HG03066 (cell line): Measurements from ENCODE around the gene TBC1D30.
"Not testable (repeated sequence)": the region's sequence is repeated elsewhere in the genome, so short reads cannot be mapped to it uniquely, and the experiment has no call there.

Experiments
- ATAC-seq: cut with Tn5 transposase; IDR thresholded peaks from one replicate; pipeline ENCODE4 v1.9.1; 2021; ENCODE audit warnings: low read depth; ENCODE audit not compliant: unreplicated experiment

The TBC1D30 gene, protein sequence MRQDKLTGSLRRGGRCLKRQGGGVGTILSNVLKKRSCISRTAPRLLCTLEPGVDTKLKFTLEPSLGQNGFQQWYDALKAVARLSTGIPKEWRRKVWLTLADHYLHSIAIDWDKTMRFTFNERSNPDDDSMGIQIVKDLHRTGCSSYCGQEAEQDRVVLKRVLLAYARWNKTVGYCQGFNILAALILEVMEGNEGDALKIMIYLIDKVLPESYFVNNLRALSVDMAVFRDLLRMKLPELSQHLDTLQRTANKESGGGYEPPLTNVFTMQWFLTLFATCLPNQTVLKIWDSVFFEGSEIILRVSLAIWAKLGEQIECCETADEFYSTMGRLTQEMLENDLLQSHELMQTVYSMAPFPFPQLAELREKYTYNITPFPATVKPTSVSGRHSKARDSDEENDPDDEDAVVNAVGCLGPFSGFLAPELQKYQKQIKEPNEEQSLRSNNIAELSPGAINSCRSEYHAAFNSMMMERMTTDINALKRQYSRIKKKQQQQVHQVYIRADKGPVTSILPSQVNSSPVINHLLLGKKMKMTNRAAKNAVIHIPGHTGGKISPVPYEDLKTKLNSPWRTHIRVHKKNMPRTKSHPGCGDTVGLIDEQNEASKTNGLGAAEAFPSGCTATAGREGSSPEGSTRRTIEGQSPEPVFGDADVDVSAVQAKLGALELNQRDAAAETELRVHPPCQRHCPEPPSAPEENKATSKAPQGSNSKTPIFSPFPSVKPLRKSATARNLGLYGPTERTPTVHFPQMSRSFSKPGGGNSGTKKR

DNA sequence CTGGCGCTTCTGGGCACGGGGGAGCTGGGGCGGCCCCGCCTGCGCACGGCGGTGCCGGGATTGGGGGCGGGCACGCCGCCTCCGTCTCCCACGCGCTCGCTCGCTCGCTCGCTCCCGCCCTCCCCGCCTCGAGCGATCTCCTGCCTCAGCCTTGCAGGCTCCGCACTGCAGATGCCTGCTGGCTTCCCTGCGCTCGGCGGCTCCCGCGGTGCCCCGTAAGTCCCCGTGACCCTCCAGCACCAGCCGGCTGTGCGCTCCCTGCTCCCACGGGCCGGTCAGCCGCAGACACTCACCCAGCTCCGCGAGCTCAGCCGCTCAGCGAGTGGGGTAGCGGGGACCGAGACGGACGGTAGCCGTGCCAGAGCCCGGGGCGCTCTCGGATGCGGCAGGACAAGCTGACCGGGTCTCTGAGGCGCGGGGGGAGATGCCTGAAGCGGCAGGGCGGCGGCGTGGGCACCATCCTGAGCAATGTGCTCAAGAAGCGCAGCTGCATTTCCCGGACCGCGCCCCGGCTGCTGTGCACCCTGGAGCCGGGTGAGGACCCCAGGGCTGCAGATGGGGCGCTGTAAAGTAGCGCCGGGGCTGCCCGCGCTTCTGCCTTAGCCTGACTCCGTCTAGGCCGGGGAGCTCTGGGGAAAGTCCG is at the start of gene TBC1D30:
Gene TBC1D30 (plus strand): TSS at position 148 of the 643 bp plus-strand sequence. CDS start 233 bp downstream, at position 381.
- peak; percentile 58 for ATAC-seq

DNA sequence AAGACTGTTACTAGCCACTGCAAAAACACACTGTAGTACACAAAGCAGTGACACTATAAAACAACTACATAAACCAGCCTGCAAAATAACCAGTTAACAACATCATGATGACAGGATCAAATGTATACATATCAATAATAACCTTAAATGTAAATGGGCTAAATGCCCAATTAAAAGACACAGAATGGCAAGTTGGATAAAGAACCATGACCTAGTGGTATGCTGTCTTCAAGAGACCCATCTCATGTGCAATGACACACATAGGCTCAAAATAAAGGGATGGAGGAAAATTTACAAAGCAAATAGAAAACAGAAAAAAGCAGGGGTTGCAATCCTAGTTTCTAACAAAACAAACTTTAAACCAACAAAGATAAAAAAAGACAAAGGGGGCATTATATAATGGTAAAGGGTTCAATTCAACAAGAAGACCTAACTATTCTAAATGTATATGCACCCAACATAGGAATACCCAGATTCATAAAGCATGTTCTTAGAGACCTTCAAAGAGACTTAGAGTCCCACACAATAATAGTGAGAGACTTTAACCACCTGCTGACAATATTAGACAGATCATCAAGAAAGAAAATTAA is 49.2 kb upstream of the TBC1D30 start:
- not testable (repeated sequence) for ATAC-seq

DNA sequence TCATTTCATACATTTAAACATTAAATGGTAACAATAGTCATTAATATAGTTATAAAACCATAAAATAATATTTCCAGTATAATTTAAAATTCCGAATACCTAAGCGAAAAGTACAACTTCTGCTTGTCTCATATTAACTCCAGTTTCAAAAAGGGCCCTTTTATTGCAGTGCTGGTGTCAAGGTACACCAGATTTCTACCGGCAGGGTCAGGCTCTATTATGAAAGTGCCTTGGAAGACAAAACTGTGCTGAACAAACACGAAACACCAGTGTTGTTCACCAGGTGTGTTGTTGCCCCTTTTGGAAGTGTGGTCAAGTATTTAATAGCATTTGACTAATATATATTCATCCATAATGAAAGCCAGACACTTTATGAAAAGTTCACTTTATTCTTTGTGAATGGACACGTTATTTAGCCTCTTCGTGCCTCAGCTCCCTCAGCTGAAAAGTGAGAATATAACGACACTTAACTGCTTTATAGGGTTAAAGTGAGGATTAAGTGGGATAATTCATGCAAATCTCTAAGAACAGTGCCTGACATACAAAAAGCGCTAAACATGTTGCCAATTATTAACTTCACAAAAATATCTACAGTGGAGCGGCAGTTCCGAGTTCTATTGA is 45.0 kb upstream of the TBC1D30 start:
- ATAC-seq, result no peak

DNA sequence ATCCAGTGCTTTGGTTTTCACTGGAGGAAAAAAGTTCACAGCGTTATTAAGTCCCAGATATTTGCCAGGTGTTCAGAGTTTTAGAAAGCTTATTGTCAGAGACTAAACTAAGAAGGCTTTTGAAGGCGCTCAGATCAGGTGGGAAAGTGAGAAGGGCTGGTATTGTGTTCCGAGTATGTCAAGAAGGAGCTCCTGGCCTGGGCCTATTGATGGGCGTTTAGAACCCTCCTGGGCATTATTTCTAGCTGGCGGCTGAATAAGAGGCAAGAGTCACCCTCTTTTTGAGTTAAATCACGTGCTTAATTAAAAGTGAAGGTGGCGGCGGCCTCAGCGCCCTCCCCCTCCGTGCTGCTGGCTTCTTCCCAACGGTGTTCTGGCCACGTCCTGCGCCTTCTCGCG is 44.3 kb upstream of the TBC1D30 start:
- ATAC-seq, result peak; percentile 16

DNA sequence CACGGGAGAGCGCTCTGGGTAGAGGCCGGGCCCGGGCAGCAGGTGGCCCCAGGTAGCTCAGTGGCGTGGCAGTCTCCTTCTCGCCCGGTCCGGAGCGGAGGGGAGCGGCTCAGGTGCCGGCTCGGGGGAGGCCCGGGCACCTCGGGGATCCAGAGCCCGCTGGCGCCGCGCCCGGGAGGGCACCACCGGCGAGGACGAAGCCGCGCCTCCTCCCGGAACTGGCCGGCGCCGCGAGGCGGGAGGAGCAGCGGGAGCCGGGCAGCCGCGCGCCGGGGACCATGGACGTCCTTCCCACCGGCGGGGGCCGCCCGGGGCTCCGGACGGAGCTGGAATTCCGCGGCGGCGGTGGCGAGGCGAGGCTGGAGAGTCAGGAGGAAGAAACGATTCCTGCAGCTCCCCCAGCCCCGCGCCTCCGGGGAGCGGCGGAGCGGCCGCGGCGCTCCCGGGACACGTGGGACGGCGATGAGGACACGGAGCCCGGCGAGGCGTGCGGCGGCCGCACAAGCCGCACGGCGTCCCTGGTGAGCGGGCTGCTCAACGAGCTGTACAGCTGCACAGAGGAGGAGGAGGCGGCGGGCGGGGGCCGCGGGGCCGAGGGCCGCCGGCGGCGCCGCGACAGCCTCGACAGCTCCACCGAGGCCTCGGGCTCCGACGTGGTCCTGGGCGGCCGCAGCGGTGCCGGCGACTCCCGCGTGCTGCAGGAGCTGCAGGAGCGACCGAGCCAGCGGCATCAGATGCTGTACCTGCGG is 43.7 kb upstream of the TBC1D30 start:
- peak; percentile 51 for ATAC-seq

DNA sequence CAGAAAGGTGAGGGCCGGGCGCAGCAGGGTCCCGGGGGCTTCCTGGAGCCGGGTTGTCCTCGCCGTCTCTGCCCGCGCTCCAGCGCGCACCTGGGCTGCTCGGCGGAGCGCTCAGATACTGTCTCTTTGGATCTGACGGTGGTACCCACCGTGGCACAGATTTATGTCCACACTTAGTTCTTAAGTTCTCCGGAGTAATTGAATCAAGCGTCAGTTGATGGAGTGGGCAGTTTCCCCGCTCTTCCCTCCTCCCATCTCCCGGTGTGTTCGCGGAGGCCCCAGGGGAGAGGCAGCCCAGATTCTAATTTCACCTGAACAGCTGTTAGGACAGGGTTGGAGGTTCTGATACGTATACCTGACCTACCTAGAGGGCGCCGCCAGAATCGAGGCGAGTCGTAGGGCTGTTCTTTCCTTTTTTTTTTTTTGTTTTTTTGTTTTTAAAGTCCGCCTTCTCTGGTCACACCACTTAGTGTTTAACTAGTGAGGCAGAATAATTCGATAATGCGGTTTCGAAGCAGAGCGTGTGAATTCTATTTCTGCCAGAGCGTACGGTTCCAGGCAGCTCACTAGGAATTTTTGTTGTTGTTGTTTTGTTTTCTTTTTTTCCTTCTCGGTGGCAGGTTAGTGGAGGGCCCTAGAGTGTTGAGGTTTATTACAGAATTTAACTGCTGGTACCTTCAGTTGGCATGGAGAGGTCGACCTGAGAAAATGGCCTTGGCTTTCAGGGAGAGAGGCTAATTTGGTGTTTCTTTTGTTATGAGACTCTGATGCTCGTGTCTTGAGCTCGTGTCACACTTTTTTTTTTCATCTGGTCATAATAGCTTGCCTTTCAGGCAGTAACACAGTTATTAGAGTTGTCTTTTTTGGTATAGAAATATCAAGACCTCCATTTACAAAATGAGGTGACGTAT is 42.9 kb upstream of the TBC1D30 start:
- ATAC-seq, result peak; percentile 15

DNA sequence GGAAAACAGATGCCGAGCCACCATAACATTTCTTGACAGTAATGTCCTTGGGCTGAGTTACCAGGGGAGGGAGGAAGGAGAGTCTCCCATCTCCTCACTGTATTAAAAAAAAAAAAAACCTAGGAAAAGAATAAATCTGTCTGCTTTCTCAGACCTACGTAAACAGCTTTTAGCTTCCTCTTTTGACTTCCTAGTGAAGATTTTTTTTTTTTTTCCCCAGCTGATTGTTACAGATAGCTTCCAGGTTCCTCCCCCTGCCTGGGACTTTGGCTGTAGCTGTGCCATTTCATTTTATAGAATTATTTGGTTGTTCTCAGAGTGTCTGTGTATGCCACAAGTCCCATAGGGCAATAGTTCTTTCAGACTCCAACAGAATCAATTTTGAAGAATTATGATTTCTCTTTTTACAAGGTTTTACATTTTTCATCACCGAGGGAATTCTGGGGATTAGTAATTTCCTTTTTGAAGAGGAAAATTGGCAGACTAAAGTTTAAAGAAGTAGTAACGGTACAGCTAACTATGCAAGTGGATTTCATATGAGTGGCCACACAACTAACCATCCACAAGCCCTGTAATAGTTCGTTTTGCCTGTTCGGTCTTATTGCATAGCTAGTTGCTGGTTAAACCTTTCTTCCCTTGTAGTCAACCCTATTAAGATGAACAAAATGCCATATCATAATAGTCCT is 42.1 kb upstream of the TBC1D30 start:
- ATAC-seq, result no peak

DNA sequence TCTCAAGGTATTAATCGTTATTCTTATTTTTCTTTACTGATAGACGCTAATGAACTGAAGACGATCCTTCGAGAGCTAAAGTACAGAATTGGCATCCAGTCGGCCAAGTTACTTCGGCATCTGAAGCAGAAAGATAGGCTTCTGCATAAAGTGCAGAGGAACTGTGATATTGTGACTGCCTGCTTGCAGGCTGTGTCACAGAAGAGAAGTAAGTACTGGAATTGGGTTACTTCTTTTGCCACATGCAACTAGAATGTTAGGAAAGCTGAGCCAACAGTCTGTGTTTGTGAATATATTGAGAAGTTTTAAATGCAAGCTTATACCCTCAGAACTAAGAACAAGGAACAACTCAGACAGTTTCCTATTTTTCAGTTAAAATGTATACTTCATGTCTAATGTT is 38.6 kb upstream of the TBC1D30 start:
- no peak for ATAC-seq

DNA sequence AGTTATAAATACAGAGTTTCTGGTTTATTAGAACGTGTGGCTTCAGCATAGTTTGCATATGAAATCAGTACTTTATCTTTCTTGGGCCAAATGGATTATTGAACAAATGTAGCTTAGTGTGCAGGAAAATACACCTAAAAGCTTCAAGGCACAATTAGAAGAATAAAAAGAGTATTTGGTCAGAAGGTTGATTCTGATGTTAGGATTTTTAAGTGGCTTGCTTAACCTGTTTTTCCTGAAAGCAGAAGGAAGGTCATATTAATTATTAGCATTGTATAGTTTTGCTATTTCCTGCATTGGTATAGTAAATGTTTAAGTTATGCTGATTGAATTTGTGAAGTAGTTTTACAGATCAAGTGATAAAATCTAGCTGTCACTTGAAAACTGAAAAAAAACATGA is 34.3 kb upstream of the TBC1D30 start:
- ATAC-seq, result no peak

DNA sequence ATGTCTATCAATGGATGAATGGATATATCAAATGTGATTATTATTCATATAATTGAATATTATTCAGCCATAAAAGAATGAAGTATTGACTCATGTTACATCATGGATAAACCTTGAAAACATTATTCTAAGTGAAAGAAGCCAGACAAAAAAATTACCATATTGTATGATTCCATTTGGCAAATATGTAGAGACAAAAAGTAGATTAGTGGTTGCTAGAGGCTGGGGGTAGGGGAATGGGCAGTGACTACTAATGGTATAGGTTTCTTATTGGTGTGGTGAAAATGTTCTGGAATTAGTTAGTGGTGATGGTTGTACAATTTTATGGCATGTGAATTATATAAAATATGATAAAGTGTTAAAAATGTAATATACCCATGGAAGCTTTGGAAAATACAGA is 33.4 kb upstream of the TBC1D30 start:
- ATAC-seq, result no peak

DNA sequence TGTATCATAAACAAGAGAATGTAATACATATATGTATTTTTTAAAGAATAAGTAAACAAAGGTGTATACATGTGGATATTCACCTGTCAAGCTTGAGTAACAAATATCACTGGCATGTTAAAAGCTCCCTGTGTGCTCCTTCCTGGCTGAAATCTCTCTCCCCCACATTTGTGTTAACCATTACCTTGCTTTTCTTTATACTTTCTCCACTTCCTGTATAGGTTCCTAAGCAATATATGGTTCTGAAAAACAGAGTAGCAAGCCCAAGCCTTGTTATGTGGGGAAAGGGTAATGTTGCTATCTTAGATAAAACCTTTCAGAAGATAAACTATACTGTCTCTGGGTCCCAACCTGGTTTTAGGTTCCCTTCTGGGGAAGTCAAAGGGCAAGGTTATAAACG is 32.3 kb upstream of the TBC1D30 start:
- ATAC-seq, result peak; percentile 49

DNA sequence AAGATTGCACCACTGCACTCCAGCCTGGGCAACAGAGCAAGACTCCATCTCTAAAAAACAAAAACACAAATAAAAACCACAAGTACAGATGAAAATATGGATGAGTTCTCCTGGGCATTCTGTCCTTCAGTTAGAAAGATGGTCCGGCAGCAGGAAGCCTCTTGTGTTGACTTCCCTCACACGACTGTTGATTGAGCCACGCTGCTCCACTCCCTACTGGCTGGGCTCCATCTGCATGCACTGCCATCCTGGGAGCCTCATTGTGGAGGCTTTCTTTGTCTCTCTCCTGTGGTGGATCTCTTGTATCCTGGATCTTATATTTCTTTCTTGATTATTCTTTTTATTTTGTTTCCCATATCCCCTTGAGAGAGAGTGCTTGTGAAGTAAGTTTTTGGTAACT is 30.8 kb upstream of the TBC1D30 start:
- no peak for ATAC-seq

DNA sequence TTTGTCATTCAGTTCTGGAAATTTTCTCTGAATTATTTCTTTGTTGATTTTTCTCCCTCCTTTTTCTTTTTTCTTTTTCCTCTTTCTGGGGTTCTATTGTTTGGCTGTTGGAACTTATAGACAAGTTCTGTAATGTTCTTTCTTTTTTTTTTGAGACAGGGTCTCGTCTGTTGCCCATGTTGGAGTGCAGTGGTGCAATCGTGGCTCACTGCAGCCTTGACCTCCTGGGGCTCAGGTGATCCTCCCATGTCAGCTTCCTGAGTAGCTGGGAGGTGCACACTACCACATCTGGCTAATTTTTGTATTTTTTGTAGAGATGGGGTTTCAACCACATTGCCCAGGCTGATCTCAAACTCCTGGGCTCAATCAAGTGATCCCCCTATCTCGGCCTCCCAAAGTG is 30.1 kb upstream of the TBC1D30 start:
- ATAC-seq, result no peak

DNA sequence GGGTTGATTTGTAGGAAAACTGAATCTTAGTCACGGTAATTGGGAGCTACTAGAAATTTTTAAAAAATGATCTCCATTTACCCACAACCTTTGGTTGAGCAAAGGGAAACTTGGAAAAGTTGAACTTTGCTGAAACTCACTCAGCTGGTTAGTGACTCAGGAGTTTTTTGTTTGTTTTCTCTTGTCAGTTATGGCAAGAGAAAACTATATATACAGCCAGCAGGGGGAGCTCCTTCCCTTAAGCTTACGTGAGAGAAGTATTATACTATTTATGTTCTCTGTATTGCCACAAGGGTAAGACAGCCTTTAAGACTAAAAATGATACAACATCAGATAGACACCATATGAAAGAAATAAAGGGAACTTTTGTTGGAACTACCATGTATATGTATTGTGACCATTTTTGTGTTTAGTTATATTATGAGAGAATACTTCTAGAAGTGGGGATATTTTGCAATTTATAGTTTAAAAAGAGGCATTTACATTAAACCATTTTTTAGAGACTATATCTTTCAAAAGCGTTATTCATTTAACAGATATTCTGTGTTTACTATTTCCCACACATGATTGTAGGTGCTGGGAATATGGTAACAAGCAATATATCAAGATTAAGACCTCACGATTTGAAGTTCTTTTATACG is 28.1 kb upstream of the TBC1D30 start:
- peak; percentile 71 for ATAC-seq

DNA sequence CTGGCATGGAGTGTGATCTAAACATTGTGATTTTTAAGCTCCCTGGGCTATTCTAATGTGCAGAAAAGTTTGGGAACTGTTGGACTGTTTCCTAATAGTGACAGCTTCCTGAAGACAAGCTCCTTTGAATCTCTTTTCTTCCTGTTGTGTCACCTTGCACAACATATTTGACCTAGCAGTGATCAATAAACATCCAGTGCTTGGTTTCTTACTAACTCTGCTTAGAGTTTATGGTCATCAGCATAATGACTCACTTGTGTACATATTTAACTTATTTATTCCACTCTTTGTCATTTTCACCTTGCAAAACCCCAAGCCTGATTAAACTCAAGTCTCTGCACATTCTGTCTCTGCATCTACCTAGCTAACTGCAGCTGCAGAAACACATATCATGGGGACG is 27.3 kb upstream of the TBC1D30 start:
- no peak for ATAC-seq

DNA sequence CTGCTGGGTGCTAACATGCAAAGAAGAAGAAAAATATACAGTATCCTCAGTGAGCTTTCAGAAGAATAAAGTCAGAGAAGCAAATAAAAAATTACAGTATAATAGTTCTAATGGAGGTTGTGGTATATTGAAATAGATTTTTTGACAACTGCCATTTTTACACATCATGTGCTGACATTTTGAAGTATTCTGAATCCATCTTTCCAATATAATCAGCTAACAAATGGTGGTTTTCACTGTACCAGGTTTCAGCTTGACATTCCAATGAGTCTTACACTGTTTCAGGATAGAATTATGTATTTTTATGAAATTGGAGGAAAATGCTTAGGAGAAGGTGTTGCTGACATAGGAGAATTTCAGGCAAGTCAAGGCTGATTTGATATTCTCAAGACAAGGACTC is 26.3 kb upstream of the TBC1D30 start:
- no peak for ATAC-seq

DNA sequence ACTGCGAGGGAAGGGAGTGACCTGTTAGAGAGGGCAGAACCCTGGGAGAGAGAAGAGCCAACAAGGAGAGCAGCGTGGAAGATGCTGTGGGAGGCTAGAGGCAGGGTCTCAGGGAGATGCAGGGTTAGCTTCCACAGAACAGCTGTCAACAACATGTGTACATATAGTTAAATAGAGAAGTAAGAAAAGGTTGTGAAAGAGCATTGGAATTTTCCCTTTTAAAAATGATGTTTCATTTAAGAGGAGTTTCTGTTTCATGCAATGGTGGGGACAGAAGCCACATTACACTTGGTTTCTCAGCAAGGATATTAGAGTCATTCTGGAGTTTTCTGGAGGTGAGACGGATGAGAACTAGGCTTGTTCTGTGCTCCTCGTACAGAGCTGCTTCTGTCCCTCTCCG is 23.8 kb upstream of the TBC1D30 start:
- ATAC-seq, result peak; percentile 51

DNA sequence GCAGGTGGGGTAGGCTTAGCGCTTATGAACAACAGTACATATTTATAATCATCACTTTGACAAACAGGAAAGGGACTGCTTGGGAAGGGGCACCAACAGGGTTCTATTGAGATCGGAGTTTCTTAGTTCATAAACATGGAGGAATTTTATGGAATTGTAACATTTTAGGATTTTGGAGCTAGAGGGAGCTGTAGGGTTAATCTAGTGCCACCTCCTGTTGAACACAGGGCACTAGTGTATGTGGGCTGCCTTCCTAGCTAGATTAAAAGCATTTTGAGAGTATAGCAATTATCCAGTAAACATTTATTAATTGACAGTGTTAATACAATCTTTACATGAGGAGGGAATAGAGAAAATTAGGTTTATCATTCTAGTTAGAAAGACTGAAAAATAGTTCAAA is 23.1 kb upstream of the TBC1D30 start:
- no peak for ATAC-seq
